Measurements from ENCODE around the gene RNPEPL1.

RNPEPL1 gene

GRCh38 chr2:240578488-240578887 lies 10.2 kb downstream of the RNPEPL1 start:
- DNase-seq = no peak

- DNase-seq = no peak
These were observed 10.9 kb downstream of the RNPEPL1 start for GRCh38 chr2:240579071-240579762.

GRCh38 chr2:240579771-240580614 lies 11.7 kb downstream of the RNPEPL1 start:
- peak; percentile 22 for DNase-seq

- DNase-seq = no peak
These were observed 13.5 kb downstream of the RNPEPL1 start for GRCh38 chr2:240581811-240582210.

GRCh38 chr2:240582781-240583180 lies 14.5 kb downstream of the RNPEPL1 start:
- DNase-seq = no peak

GRCh38 chr2:240583774-240584173 lies 15.5 kb downstream of the RNPEPL1 start:
- DNase-seq = no peak

GRCh38 chr2:240584486-240585031 lies 16.3 kb downstream of the RNPEPL1 start:
- peak; percentile 20 for DNase-seq

GRCh38 chr2:240585101-240585500 lies 16.8 kb downstream of the RNPEPL1 start:
- no peak for DNase-seq

GRCh38 chr2:240585681-240586197 lies 17.5 kb downstream of the RNPEPL1 start:
- DNase-seq = no peak

- peak; percentile 96 for DNase-seq
These were observed 18.1 kb downstream of the RNPEPL1 start, which contains the start of gene CAPN10 for GRCh38 chr2:240586198-240586918. Gene CAPN10 (plus strand): TSS chr2:240586734. CDS start chr2:240586912, 178 bp downstream.

- DNase-seq = peak; percentile 31
These were observed 18.9 kb downstream of the RNPEPL1 start for GRCh38 chr2:240586919-240587800.

- no peak for DNase-seq
These were observed 19.8 kb downstream of the RNPEPL1 start for GRCh38 chr2:240588006-240588655.

- no peak for DNase-seq
These were observed 20.4 kb downstream of the RNPEPL1 start for GRCh38 chr2:240588669-240589068.

GRCh38 chr2:240589375-240589774 lies 21.1 kb downstream of the RNPEPL1 start:
- no peak for DNase-seq

- DNase-seq = no peak
These were observed 21.7 kb downstream of the RNPEPL1 start for GRCh38 chr2:240589850-240590525.

GRCh38 chr2:240590681-240591111 lies 22.4 kb downstream of the RNPEPL1 start:
- no peak for DNase-seq

GRCh38 chr2:240591226-240591625 lies 22.9 kb downstream of the RNPEPL1 start:
- no peak for DNase-seq

- DNase-seq = no peak
These were observed 23.5 kb downstream of the RNPEPL1 start for GRCh38 chr2:240591784-240592183.

GRCh38 chr2:240593026-240593702 lies 24.9 kb downstream of the RNPEPL1 start:
- DNase-seq = no peak

Data from NCI-H2029 (cell line).